RPMI8226 (cell line): ENCODE data around the gene ITGB3.
"Not testable (repeated sequence)": the region's sequence is repeated elsewhere in the genome, so short reads cannot be mapped to it uniquely, and the experiment has no call there.

Source experiments
- DNase-seq: peaks from one replicate; pipeline ENCODE4 v3.0.0-alpha.2; 2015

The ITGB3 gene

DNA sequence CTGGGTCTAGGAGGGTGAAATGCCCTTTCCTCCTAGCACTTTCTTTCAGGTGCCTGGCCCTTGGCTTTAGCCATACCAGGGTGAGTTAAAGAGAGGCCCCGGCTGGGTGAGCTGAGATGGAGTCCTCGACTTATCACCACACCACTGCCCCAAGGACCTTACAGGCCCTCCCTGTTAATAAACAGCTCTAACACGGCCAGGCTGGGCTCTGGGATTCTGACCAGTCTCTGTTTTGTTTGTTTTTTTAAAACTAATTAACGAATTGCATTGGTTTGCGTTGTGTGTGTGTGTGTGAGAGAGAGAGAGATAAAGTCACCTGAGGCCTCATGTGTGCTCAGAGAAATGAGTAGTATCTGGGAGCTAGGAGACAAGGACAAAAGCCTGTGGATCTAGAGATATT is 30.2 kb upstream of the ITGB3 start:
- no peak for DNase-seq

DNA sequence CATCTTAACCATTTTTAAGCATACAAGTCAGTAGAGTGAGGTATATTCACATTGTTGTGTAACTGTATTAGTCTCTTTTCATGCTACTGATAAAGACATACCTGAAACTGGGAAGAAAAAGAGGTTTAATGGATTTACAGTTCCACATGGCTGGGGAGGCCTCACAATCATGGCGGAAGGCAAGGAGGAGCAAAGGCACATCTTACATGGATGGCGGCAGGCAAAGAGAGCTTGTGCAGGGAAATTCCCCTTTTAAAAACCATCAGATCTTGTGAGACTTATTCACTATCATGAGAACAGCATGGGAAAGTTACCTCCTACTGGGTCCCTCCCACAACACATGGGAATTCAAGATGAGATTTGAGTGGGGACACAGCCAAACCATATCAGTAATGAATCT is 29.6 kb upstream of the ITGB3 start:
- not testable (repeated sequence) for DNase-seq

DNA sequence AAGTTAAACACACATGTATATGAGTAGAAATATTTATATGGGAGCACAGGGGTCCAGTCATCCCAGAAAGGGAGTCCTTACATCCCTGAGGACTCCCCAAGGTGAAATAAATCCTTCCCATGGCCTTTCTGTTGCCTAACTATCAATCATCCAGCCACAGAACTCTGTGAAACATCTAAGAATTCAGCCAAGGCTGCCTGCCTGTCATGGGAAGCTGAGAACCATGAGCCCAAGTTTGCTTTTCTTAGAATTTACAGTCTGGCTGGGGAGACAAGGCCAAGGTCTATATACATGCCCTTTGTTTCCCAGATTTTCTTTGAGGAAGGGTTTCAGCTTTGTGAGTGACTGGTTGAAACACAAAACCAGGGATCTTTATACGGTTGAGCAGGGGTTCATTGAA is 28.7 kb upstream of the ITGB3 start:
- no peak for DNase-seq

DNA sequence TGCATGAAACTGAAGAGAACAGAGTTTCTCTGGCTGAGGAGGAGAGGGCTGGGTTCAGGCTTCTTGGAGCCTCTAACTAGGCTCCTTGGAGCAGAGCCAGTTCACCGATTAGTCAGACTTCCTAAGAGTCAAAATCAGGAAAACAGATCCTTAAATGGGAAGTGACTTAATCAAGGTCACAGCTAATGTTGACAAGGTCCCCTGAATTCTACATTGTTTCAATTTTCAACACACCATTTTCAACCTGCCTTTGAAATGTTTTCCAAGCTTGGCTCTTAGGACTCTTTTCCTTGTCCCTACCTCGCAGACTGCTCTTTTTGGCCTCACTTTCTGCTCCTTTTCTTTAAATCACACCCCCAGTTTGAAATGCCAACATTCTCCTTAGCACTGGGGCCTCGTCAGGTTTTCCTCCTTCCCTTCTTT is 28.2 kb upstream of the ITGB3 start:
- DNase-seq: no peak

DNA sequence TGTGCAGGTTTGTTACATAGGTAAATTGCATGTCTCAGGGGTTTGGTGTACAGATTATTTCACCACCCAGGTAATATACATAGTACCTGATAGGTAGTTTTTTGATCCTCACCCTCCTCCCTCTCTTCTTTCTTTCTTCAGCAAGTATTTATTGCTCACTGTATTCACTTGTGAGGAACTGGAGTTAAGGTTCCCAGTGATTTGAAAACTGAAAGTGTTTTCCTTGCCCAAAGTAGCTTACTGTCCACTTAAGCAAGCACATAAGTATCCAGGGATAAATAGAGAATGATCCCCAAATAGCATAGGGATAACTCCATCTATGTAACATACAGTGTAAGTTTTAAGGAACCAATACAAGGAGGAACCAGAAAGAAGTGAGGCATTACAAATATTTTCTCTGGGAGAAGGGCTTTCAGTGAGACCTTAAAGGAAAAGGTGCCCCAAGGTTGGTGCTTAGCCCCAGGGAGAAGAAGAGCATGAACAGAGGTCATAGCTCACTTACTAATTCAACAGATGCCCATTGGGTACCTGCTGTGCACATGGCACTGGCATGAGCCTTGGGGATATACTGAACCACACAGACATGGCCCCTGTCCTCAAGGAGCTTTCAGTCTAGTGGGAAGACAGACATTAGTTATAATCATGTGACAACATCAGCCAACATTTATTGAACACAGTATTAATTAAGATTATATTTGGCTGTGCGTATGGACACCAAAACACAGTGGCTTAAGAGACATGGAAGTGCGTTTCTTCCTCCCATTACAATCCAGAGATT is 27.5 kb upstream of the ITGB3 start:
- no peak for DNase-seq

DNA sequence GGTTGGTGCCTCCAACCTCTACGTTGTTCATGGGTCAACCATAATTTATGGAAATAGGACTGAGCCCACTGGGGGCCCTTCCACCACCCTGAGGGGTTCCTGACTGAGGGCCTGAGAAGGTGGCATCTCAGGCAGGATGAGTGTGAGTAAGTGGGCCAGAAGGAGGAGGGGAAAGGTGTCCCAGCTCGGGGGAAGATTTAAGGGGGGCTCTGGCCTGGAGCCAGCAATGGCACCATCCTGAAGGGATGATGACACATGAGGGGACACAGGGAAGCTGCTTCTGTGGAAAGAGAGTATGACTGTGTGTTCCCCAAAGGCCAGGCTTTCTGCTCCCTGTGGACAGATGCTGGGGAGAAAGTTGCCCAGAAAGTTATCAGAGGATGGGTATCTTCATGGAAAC is 25.8 kb upstream of the ITGB3 start:
- DNase-seq: no peak

DNA sequence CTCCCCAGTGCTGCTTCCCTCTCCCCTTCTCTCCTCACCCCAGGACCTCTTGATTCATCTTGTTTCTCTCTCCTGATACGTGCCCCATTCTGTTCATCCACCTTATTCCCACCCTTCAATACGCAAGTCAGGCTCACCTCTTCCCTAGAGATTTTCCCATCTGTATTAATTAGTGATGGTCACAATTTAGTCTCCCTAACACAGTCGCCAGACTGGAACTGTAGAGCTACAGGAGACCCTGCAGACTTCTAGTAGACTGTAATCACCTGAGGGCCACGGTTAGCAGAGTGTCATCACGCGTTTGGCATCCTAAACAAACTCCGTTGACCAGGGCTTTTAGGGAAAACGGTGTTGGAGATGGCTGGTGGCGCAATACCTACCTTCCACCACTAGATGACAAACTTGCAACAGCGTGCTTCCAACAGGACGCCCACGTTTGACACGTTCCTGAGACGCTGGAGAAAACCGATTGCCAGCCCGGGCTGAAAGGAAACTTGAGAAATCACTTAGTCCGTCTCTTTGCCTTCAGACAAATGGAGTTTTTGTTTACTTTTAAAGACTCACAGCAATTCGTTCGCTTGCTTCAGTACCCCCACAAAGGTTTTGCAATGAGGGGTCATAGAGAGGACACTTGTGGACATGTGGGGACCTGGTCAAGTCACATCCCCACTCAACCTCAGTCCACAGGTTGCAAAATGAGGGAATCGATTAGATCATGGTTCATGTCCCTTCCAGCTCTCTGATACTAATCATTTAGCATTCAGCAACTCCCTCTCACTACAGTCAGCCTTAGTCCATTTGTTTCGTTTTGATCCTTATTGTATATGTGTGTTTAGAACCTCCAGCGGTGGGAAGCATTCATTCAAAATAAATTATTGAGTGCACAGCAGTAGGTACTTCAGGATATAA is 23.8 kb upstream of the ITGB3 start:
- peak; percentile 85 for DNase-seq

DNA sequence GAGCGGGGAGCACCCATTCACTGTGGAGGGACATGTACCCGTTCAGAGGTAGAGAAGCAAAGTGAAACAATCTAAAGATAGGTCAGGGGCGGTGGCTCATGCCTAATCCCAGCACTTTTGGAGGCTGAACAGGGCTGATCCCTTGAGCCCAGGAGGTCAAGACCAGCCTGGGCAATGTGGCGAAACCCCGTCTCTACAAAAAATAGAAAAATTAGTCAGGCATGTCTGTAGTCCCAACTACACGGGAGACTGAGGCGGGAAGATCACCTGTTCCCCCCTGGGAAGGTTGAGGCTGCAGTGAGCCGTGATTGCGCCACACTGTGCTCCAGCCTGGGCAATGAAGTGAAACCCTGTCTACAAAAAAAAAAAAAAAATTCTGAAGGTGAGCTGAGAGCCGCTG is 22.8 kb upstream of the ITGB3 start:
- peak; percentile 35 for DNase-seq

DNA sequence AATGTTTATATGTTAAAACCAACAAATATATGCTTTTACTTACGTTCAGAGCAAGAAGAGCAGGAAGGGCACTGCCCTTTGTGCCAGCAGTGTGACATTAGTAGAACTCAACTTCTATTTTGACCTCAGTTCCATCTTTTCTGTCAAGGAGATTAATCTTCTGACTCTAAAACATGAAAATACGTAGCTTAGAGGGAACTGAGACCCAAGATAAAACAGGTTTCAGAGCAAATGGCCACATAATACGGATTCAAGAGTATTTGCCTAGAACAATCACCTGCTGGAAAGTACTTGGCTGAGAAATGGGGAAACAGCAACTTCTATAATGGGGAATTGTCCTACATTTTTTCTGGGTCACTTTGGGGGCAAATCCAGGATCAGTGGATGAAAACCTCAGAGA is 22.3 kb upstream of the ITGB3 start:
- DNase-seq: no peak

DNA sequence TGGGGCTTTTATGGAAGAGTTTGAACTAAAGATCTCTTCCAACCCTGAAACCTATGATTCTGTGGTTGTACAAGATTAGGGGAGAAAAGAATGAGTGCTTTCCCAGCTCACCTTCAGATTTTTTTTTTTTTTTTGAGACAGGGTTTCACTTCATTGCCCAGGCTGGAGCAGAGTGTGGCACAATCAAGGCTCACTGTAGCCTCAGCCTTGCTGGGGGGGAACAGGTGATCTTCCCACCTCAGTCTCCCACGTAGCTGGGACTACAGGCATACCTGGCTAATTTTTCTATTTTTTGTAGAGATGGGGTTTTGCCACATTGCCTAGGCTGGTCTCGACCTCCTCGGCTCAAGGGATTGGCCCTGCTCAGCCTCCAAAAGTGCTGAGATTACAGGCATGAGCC is 21.8 kb upstream of the ITGB3 start:
- DNase-seq: no peak

DNA sequence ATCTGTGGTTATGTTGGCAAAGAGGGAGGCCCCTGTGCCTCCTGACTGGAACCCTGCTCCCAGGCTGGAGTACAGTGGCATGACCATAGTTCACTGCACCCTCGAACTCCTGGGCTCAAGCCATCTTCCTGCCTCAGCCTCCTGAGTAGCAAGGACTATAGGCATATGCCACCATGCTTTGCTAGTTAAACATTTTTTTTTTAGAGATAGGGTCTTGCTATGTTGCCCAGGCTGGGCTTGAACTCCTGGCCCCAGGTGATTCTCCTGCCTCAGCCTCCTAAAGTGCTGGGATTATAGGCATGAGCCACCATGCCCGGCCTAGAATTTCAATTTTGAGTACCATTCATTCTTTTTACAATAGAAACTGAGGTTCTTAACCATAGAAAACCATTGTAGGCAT is 21.2 kb upstream of the ITGB3 start:
- DNase-seq: no peak

DNA sequence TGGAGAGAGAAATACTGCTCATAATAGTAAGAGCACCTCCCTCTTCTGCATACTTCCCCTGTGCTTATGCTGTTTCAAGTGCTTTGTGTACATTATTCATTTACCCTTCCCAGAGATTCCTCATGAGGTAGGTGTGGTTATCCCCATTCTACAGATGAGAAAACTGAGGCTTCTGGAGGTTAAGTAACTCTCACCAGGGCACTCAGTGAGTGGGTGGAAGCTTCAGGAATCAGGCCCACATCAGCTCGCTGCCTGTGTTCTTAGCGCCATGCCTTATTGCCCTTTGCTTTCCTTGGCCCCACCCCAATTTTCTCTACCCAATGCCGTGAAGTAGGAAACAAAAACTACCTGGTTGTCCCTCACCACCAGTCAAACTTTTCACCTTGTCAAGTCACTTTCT is 18.1 kb upstream of the ITGB3 start:
- DNase-seq: no peak

DNA sequence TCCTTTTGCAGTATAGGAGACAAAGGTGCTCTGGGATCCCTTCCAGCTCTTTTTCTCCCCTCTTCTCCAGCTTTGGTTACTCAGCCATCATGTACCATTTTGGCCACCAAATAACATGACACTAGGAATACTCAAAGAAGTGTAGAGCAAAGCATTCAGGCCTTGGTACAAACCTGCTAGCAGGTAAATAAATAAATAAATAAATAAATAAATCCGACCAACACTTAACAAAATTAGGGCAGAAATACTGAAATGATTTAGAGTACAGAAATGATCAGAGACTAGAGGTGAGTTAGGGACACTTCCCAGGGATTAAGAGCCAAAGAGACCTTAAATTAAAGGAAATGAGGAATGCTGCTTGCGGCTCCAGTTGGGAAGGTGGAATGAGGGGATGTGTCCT is 17.7 kb upstream of the ITGB3 start:
- no peak for DNase-seq

DNA sequence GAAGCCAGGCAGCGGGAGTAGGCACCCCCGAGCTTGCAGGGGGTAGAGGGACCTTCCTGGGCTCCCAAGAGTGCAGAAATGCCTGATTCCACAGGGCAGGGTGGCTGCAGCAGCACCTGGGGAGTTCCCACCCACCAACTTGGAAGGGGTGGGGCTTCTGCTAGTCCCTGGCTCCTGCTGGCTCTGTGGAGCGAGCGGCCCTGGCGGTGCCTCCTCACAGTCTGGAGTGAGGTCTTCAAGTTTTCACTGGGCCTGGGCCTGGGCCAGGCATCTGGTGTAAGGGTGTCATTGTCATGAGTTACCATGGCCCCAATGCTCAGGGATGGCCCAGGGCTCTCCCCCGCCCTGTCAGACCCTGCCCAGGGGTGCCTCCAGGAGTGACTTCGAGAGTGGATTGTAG is 15.8 kb upstream of the ITGB3 start:
- no peak for DNase-seq

DNA sequence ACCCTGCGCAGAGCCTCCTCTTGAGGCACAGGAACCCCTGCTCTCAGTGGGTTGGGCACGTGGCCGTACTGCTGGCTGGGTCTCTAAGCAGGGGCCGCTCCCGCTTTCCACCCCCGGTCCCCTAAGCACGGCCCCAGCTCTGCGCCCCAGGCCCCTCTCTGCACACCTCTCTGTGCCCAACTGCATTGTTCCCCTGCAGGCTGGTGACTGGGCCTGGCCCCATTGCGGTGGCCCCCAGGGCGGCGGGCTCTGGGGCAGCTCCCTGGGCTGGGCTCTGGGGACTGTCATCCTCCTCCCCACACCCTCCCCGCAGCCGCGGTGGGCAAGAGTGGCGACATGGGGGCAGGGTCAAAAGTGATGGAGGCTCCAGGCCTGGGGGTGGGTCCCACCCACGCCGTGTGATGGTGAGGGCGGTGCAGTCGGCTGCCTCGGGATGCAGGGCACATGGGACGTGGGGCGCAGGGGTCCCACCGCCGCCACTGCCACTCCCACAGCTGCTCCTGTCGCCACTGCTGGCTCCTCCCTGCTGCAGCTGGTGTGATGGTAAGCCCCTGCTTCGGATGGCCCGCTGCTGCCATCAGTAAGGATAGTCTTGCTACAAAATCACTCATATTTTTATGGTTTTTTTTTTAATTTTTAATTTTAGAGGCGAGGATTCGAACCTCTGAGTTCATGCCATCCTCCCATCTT is 15.2 kb upstream of the ITGB3 start:
- no peak for DNase-seq

DNA sequence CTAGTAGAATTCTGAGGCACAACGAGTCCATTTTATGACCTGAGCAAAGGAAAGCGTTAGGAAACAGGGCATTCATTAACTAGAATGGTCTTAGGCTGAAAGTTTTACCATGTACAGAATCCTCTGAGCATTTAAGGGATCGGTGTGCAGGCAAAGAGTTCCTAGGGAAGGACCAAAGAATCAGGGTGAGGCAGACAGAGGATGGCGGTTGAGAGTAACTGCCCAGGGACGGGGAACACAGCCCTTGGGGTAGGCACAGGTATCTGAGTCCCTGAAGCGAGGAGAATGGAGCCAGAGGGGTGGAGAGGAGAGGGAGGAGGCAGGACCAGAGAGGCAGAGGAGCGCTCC is 14.0 kb upstream of the ITGB3 start:
- no peak for DNase-seq

DNA sequence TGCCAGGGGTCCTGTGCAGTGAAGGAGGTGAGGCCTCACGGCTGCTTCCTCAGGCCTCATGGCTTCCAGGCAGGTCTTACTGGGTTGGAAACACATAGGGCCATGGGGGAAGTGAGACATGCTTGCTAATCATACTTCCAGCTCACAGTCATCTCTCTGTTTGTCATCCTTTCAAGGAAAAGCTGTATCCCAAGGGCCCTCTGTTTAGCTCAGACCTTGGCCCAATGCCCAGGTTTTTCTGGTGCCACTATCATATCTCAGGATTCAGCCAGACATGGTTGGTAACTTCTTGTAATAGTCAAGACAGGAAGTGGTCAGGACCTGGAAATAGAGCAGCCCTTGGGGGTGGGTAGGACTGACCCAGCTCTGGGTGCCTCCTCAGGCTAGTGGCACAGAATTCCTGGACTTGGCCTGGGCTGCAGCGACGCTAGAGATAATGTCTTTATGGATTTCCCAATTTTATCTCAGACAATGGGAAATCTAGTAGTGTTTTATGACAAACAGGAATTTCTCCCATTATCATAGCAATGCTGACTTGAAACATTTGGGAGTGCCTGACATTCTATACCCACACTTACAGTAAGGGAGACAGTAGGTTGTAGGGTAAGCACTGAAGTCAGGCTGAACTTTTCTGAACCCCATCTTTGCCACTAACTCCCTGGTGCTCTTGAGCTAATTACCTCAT is 13.5 kb upstream of the ITGB3 start:
- peak; percentile 64 for DNase-seq

DNA sequence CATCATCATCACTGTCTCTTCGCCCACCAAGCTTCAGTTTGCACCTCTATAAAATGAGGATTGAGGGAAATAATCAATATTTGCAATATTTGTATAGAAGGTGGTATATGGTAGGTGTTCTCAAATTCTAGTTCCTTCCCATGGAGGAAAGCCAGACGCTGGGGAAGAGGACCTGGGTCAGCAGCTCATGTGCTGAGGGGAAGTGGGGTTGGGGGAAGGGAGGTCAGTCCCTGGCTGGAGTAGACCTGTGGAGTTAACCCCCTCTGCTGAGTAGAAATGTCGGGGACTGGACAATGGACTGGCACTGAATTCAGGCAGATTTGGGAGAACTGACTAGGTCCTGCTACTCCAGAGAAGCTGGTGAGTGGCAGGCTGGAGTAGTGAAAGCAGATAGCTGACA is 12.8 kb upstream of the ITGB3 start:
- no peak for DNase-seq

DNA sequence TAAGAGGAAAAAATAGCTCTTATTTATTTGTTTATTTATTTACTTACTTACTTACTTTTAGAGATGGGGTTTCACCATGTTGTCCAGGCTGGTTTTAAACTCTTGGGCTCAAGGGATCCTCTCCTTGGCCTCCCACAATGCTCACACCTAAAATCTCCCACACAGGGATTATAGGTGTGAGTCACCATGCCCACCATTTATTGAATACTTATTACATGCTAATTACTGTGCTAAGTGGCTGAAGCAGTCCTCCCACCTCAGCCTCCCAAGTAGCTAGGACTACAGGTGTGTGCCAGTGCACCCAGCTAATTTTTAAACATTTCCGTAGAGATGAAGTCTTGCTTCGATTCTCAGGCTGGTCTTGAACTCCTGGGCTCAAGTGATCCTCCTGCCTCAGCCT is 11.0 kb upstream of the ITGB3 start:
- DNase-seq: no peak

DNA sequence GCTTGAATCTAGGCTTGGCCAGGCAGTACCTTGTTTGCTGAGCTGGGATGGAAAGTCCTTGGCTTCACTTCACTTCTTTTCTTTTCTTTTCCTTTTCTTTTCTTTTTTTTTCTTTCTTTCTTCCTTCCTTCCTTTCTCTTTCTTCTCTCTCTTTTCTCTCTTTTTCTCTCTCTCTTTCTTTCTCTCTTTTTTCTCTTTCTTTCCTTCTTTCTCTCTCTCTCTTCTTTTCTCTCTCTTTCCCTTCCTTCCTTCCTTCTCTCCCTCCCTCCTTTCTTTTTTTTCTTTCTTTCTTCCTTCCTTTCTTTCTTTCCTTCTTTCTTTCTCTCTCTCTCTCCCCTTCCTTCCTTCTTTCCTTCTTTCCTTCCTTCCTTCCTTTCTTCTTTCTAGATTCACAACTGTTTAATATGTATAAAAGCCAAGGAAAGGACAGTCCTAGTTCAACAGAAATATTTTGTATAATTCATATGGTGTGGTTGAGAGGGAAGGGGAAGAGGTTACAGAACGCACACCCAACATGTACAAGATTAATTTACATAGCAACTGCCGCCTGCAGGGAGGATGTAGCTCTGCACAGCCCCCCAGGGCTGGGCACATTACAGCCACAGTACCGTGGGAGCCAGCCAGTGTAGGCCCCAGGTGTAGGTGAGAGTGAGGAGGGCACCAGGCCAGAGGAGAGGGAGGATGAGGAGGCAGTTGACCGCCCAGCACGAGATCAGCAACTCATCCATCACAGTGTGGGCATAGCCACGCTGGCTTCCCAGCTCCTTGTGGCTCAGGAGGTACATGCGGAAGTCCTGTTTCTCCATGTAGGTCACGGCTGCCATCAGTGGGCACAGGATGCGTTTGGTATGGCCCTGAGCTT is 9.7 kb upstream of the ITGB3 start:
- no peak for DNase-seq

DNA sequence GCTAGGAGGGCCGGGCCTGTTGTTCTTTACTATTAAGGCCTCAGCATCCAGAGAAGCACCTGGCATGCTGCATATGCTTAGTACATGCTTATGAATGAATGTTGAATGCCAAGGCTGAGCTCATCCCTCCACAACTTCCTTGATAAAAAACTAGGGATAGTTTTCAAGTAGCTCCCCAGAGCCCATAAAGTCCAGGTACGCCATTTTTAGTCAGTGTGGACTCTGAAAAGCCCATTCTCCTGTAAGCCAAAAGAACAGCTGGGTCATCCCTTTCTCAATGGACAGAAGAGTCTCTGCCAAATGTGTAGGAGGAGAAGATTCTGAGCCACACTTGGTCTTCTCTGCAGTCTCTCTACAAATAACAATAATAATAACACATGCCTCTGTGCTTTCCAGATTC is 8.9 kb upstream of the ITGB3 start:
- no peak for DNase-seq

DNA sequence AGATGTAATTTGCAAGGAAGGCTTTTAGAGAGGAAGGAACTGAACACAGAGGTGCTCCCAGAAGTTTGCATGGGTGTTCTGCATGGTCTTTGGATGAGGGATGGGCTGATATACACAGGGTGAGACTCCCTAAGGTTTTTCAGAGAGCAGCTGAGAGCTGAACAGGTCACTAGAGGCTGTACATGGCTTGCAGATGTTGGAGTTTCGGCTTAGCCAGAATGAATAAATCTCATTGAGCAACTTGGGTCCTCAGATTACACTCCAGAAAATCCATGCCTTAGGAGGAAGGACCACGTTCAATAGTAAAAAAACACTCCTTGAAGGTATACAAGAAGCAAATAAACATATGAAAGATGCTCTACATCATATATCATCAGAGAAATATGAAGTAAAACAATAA is 7.5 kb upstream of the ITGB3 start:
- DNase-seq: no peak
